IMR-90 (cell line): ENCODE data around the gene THAP6. TPM values are rescaled to one million over a fixed set of nuclear protein-coding genes. Genes with fewer than 3 reads are reported as not detected.
"Not testable (repeated sequence)": the region's sequence is repeated elsewhere in the genome, so short reads cannot be mapped to it uniquely, and the experiment has no call there.

Source experiments
- ATAC-seq: fragments of 200-7000 bp; cut with Tn5 transposase; 2 replicates; pipeline ENCODE4 v1.9.1; 2020; ENCODE audit warnings: low read depth, mild to moderate bottlenecking, moderate library complexity
- BruUV-seq: library from RNA; stranded (reverse); fragments of 400-500 nt; replicated peaks from 2 replicates; lab custom pipeline; 2021; lab: Mats Ljungman, UMichigan
- CTCF ChIA-PET: fragments of 300-600 bp; formaldehyde crosslinking; extraction: SDS; loops from one replicate; lab custom pipeline; 2021; ENCODE audit warnings: antibody characterized with exemption; lab: Yijun Ruan, JAX
- POLR2A ChIA-PET: fragments of 300-600 bp; sonication (Branson Sonifier 250); formaldehyde crosslinking; loops from one replicate; lab custom pipeline; 2022; ENCODE audit warnings: antibody characterized with exemption; ENCODE audit not compliant: unreplicated experiment; lab: Charles Lee
- DNase-seq: peaks from one replicate; pipeline ENCODE4 v3.0.0; 2013
- H2AFZ ChIP-seq: replicated peaks from 2 replicates; pipeline ENCODE3; 2013; ENCODE audit warnings: low read length, mild to moderate bottlenecking; ENCODE audit not compliant: poor library complexity
- H2AK5ac ChIP-seq: 2 replicates; pipeline ENCODE4 v1.6.1; 2013; ENCODE audit warnings: low read depth, low read length, inconsistent platforms
- H2AK9ac ChIP-seq: replicated peaks from 2 replicates; pipeline ENCODE3; 2013; ENCODE audit warnings: mild to moderate bottlenecking, low read depth, low read length, moderate library complexity; ENCODE audit not compliant: poor library complexity
- H2BK120ac ChIP-seq: 2 replicates; pipeline ENCODE4 v1.6.1; 2013; ENCODE audit warnings: low read depth, low read length, inconsistent platforms
- H2BK15ac ChIP-seq: 3 replicates; pipeline ENCODE4 v1.6.1; 2013; ENCODE audit warnings: low read depth, low read length, inconsistent platforms
- H2BK20ac ChIP-seq: 2 replicates; pipeline ENCODE4 v1.6.1; 2013; ENCODE audit warnings: low read depth, mild to moderate bottlenecking, inconsistent platforms, low read length, moderate library complexity
- H2BK5ac ChIP-seq: 2 replicates; pipeline ENCODE4 v1.6.1; 2013; ENCODE audit warnings: mild to moderate bottlenecking, low read depth, low read length, inconsistent platforms; ENCODE audit not compliant: poor library complexity, severe bottlenecking
- H3K14ac ChIP-seq: replicated peaks from 2 replicates; pipeline ENCODE4 v1.6.1; 2013; ENCODE audit warnings: low read depth, low read length, inconsistent platforms
- H3K18ac ChIP-seq: 2 replicates; pipeline ENCODE4 v1.6.1; 2013; ENCODE audit warnings: low read depth, low read length, control low read depth
- H3K23ac ChIP-seq: 2 replicates; pipeline ENCODE4 v1.6.1; 2013; ENCODE audit warnings: low read depth, low read length, inconsistent platforms
- H3K27ac ChIP-seq: 2 replicates; pipeline ENCODE4 v1.5.1; 2013; ENCODE audit warnings: mild to moderate bottlenecking, control low read depth, low read length; ENCODE audit not compliant: insufficient read depth
- H3K27me3 ChIP-seq: 2 replicates; pipeline ENCODE4 v1.6.1; 2013; ENCODE audit warnings: low read length; ENCODE audit not compliant: control insufficient read depth, insufficient read depth
- H3K36me3 ChIP-seq: 2 replicates; pipeline ENCODE4 v1.6.1; 2013; ENCODE audit warnings: low read length, mixed read lengths; ENCODE audit not compliant: control insufficient read depth, insufficient read depth
- H3K4ac ChIP-seq: 2 replicates; pipeline ENCODE4 v1.6.1; 2013; ENCODE audit warnings: low read depth, low read length, inconsistent platforms
- H3K4me1 ChIP-seq: 2 replicates; pipeline ENCODE4 v1.6.1; 2013; ENCODE audit warnings: low read length, mixed read lengths; ENCODE audit not compliant: control insufficient read depth, insufficient read depth
- H3K4me2 ChIP-seq: 2 replicates; pipeline ENCODE4 v1.6.1; 2013; ENCODE audit warnings: low read depth, mild to moderate bottlenecking, control low read depth, low read length, moderate library complexity
- H3K4me3 ChIP-seq: 2 replicates; pipeline ENCODE4 v1.5.1; 2013; ENCODE audit warnings: low read depth, mild to moderate bottlenecking, control low read depth, low read length, moderate library complexity; ENCODE audit not compliant: insufficient read depth
- H3K56ac ChIP-seq: 2 replicates; pipeline ENCODE4 v1.6.1; 2013; ENCODE audit warnings: low read length, inconsistent platforms; ENCODE audit not compliant: insufficient read depth; ENCODE audit errors: extremely low read depth
- H3K79me1 ChIP-seq, 2 experiments: 2 replicates each; pipeline ENCODE4 v1.6.1; 2013; ENCODE audit warnings: low read length in 2 of 2, inconsistent platforms in 1 of 2, low read depth in 1 of 2
- H3K9ac ChIP-seq: 2 replicates; pipeline ENCODE4 v1.6.1; 2013; ENCODE audit warnings: low read depth, low read length, control low read depth
- H3K9me1 ChIP-seq: 2 replicates; pipeline ENCODE4 v1.6.1; 2013; ENCODE audit warnings: low read length, inconsistent platforms; ENCODE audit not compliant: insufficient read depth
- H3K9me3 ChIP-seq: 2 replicates; pipeline ENCODE4 v1.6.1; 2013; ENCODE audit warnings: low read length; ENCODE audit not compliant: control insufficient read depth, insufficient read depth
- H4K20me1 ChIP-seq: 2 replicates; pipeline ENCODE4 v1.6.1; 2013; ENCODE audit warnings: low read length, inconsistent platforms; ENCODE audit not compliant: insufficient read depth
- H4K5ac ChIP-seq: 2 replicates; pipeline ENCODE4 v1.6.1; 2013; ENCODE audit warnings: mild to moderate bottlenecking, low read depth, low read length, control low read depth
- H4K8ac ChIP-seq, 2 experiments: 2 replicates each; pipeline ENCODE4 v1.6.1; 2013; ENCODE audit warnings: low read depth in 2 of 2, low read length in 2 of 2, control low read depth in 1 of 2, inconsistent platforms in 1 of 2
- H4K91ac ChIP-seq: 2 replicates; pipeline ENCODE4 v1.6.1; 2013; ENCODE audit warnings: low read depth, low read length, inconsistent platforms; ENCODE audit not compliant: insufficient read depth
- CEBPB ChIP-seq: IDR thresholded peaks from 2 replicates; pipeline ENCODE4 v1.6.1; 2012; ENCODE audit warnings: low read depth, low read length, improper control_type of control experiment
- CHD1 ChIP-seq: IDR thresholded peaks from 2 replicates; pipeline ENCODE4 v1.6.1; 2012; ENCODE audit warnings: low read depth, low read length, improper control_type of control experiment
- FOS ChIP-seq: fragments of 150-350 bp; IDR thresholded peaks from 2 replicates; pipeline ENCODE4 v1.6.1; 2016; ENCODE audit warnings: low read depth, low read length
- MAFK ChIP-seq: IDR thresholded peaks from 2 replicates; pipeline ENCODE4 v1.6.1; 2012; ENCODE audit warnings: low read depth, low read length, improper control_type of control experiment
- MAZ ChIP-seq: IDR thresholded peaks from 2 replicates; pipeline ENCODE4 v1.6.1; 2012; ENCODE audit warnings: low read depth, mild to moderate bottlenecking, low read length, improper control_type of control experiment, moderate library complexity, borderline replicate concordance
- SMC3 ChIP-seq: fragments of 150-350 bp; IDR thresholded peaks from 2 replicates; pipeline ENCODE4 v1.6.1; 2016; ENCODE audit warnings: low read depth, mild to moderate bottlenecking, antibody characterized with exemption, low read length, moderate library complexity
- WGBS, 2 experiments: methylation state at CpG; one replicate each; pipeline versions ENCODE4 v1.1.5 to v1.1.7; 2013; ENCODE audit warnings: missing lambda C conversion rate in 2 of 2; ENCODE audit not compliant: insufficient read length in 1 of 2; ENCODE audit errors: extremely low coverage in 2 of 2; 5-methylcytosine and 5-hydroxymethylcytosine counted together
- dilution Hi-C: fragments of 300-500 bp; cut with HindIII; formaldehyde crosslinking; loops from one replicate; pipeline ENCODE4 v1.14.3; 2018; ENCODE audit warnings: low sequenced_read_pairs; ENCODE audit not compliant: unreplicated experiment
- in situ Hi-C: fragments of 300-500 bp; cut with MboI; formaldehyde crosslinking; loops from 3 replicates; pipeline ENCODE4 v1.14.3; 2019; ENCODE audit warnings: low sequenced_read_pairs, inconsistent platforms, mixed read lengths
- intact Hi-C: fragments of 100-400 bp; cut with micrococcal nuclease; formaldehyde crosslinking; loops from 2 replicates; pipeline ENCODE4 v1.10.0; 2022
- polyA plus RNA-seq, 3 experiments: library from polyadenylated mRNA; depleted of rRNA; stranded (reverse); fragments of >200 nt; gene quantifications; 2 replicates each; pipeline ENCODE4 v1.2.3, GENCODE V29; 2012; ENCODE audit warnings: low replicate concordance in 1 of 3
- total RNA-seq: library from RNA; depleted of rRNA; stranded (reverse); fragments of >200 nt; gene quantifications from 2 replicates; pipeline ENCODE4 v1.2.3, GENCODE V29; 2012

THAP6 gene
- total and polyA plus RNA-seq, 2 of the 4 experiments (the other 2 are of a cell fraction), result 6.3 to 7.0 TPM

- TF ChIP-seq SMC3 (no peak), FOS (no peak)
Observed at GRCh38 chr4:75514949-75515612, 808 bp downstream of the THAP6 start (continued).

DNA sequence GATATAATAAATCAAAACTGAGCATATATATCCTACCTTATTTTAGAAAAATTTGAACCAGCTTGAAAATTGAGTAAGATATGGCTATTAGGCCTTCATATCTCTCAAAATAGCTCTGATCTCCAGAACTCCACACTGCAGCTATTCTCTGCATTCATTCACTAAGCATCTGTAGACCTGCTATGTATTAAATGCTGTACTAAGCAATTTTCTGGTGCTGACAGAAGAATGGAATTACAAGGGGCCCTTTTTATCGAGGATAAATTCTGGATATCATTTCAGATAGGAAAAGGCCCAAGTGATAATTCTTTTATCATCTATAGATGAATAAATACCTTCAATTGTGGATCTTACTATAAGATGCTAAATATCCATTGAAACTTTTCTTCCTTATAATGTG, 1.9 kb downstream of the THAP6 start:
- Histone ChIP-seq H3K79me1 (peaks cover 28 to 39% of the 10 kb centered on the region in 2 experiments), H3K14ac (no peak overlapping the region), H3K27ac (no peak overlapping the region), H3K4me2 (no peak overlapping the region), H4K5ac (no peak overlapping the region), H3K27me3 (no peaks in the 10 kb centered on the region), H4K91ac (no peak overlapping the region), H2BK15ac (no peak overlapping the region), H2AK5ac (no peak overlapping the region), H3K23ac (no peak overlapping the region), H2AFZ (no peak overlapping the region), H3K36me3 (peaks cover 5% of the 10 kb centered on the region), H3K9me3 (no peaks in the 10 kb centered on the region), H3K18ac (no peak overlapping the region), H3K56ac (no peak overlapping the region), H3K9me1 (no peaks in the 10 kb centered on the region), H3K4me3 (no peak overlapping the region), H3K9ac (no peak overlapping the region), H2AK9ac (no peak overlapping the region), H4K8ac (no peak overlapping the region), H3K4me1 (peaks cover 4% of the 10 kb centered on the region; the same call in 1 of the 2 replicates), H2BK20ac (no peak overlapping the region), H2BK5ac (no peak overlapping the region), H2BK120ac (no peak overlapping the region), H3K4ac (no peak overlapping the region), H4K20me1 (no peaks in the 10 kb centered on the region; the same call in 1 of the 2 replicates)
- ChIA-PET CTCF (interaction anchor here (1.0 kb wide), 1 partner anchor 11 kb away, joined by 3 read pairs; no protein-coding TSS in a partner anchor), POLR2A (interaction anchor here (0.5 kb wide), 1 partner anchor 10 kb away, joined by 6 read pairs; no protein-coding TSS in a partner anchor)
- BruUV-seq, result no TSS peak
- no peak for ATAC-seq
- in situ Hi-C loops, result no loop called here
- no peak for DNase-seq
- intact Hi-C loops, result no loop called here
- dilution Hi-C loops, result no loop called here
- WGBS, 2 experiments, result no CpG with 5 or more reads among the region's 1 CpG
- TF ChIP-seq CHD1 (no peak), SMC3 (no peak), MAZ (no peak), CEBPB (no peak), MAFK (peak; percentile 78)

DNA sequence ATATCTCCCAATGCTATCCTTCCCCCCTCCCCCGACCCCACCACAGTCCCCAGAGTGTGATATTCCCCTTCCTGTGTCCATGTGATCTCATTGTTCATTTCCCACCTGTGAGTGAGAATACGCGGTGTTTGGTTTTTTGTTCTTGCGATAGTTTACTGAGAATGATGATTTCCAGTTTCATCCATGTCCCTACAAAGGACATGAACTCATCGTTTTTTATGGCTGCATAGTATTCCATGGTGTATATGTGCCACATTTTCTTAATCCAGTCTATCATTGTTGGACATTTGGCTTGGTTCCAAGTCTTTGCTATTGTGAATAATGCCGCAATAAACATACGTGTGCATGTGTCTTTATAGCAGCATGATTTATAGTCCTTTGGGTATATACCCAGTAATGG, 5.2 kb downstream of the THAP6 start:
- H2BK5ac ChIP-seq, BruUV-seq, H3K9me3 ChIP-seq, H3K4me3 ChIP-seq, H4K91ac ChIP-seq, ATAC-seq, H3K27ac ChIP-seq, H2AK5ac ChIP-seq, H4K5ac ChIP-seq, H3K4me2 ChIP-seq, DNase-seq, H2AFZ ChIP-seq, H3K4me1 ChIP-seq, H2BK120ac ChIP-seq, POLR2A ChIA-PET, H3K56ac ChIP-seq, H2BK20ac ChIP-seq, H2AK9ac ChIP-seq, in situ Hi-C loops, H3K9me1 ChIP-seq, H2BK15ac ChIP-seq, H3K4ac ChIP-seq, H3K14ac ChIP-seq, H3K9ac ChIP-seq, dilution Hi-C loops, H3K27me3 ChIP-seq, CTCF ChIA-PET, H4K8ac ChIP-seq, H4K20me1 ChIP-seq, H3K18ac ChIP-seq, H3K23ac ChIP-seq, intact Hi-C loops, H3K36me3 ChIP-seq: not testable (repeated sequence)
- no CpG with 5 or more reads among the region's 7 CpGs for WGBS, 2 experiments
- peaks cover 7 to 13% of the 10 kb centered on the region in 2 experiments; a peak in 3 of 4 replicates for H3K79me1 ChIP-seq
